Urothelium cell line (cell line): ENCODE results near the gene DPM1.
"Not testable (repeated sequence)": the region's sequence is repeated elsewhere in the genome, so short reads cannot be mapped to it uniquely, and the experiment has no call there.

Experiments
- DNase-seq: peaks from one replicate; pipeline ENCODE4 v3.0.0; 2011; ENCODE audit warnings: low spot score, mixed read lengths
- FAIRE-seq: peaks from 2 replicates; lab custom pipeline; 2011; peaks lifted over from hg19 to GRCh38; lab: Jason Lieb, UNC

Gene DPM1

GRCh38 chr20:50980851-50981713, 22.8 kb upstream of the DPM1 start:
- FAIRE-seq (peak; percentile 50), DNase-seq (peak; percentile 75)

DNA sequence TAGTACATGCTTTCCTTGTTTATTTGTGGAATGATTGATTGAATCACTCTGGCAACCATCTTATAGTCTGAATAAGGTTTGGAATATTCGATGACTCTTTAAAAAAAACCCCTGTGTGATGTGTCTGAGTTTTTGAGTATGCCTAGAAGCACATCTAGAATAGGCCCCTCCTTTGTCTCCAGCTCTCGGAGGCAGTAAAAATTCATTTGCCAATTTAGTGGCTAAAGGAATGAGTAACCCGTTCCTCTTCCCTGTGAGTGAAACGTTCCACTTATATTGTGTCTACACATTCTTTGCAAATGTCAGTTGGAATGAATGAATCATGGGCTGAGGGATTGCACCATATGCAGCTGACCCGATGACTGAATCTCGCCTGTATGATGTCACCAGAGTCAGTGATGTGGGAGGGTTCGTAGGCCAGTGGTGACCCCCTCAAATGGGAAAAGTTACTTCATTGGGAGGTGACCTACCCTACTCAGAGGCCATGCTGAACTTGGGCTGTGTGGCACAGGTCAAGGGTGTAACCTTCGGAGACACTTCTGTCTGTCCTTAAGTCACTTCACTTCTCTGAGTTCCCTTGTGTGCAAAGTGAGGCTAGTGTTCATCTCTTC, 21.8 kb upstream of the DPM1 start:
- DNase-seq, result peak; percentile 92
- FAIRE-seq, result peak; percentile 95

DNA sequence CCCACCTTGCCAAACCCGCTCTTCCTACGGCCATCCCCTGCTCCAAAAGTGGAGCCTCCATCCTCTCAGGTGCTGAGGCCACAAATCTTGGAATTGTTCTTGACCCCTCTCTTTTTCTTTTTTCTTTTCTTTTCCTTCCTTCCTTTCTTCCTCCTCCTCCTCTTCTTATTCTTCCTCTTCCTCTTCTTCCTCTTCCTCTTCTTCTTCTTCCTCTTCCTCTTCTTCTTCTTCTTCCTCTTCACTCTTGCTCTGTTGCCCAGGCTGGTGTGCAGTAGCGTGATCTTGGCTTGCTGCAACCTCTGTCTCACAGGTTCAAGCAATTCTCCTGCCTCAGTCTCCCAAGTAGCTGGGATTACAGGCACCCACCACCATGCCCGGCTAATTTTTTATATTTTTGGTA, 20.2 kb upstream of the DPM1 start:
- not testable (repeated sequence) for FAIRE-seq, DNase-seq

- no peak for DNase-seq
Measured at GRCh38 chr20:50977066-50978021, 19.0 kb upstream of the DPM1 start.

GRCh38 chr20:50975701-50976330, 17.5 kb upstream of the DPM1 start:
- FAIRE-seq (no peak), DNase-seq (no peak)

More at GRCh38 chr20:50977066-50978021, 19.0 kb upstream of the DPM1 start:
- no peak for FAIRE-seq

DNA sequence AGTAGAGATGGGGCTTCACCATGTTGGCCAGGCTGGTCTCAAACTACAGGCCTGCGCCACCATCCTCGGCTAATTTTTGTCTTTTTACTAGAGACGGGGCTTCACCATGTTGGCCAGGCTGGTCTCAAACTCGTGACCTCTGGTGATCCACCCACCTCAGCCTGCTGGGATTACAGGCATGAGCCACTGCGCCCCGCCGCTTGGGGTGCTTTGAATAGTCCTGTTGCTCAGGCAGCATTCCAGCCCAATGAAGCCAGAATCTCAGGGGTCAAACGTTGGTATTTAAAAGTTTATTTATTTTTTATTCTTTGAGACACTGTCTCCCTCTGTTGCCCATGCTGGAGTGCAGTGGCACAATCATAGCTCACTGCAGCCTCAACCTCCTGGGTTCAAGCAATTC, 11.6 kb upstream of the DPM1 start:
- DNase-seq, result no peak
- FAIRE-seq, result no peak

- DNase-seq (no peak), FAIRE-seq (peak; percentile 42)
Measured at GRCh38 chr20:50969435-50969834, 11.1 kb upstream of the DPM1 start.

DNA sequence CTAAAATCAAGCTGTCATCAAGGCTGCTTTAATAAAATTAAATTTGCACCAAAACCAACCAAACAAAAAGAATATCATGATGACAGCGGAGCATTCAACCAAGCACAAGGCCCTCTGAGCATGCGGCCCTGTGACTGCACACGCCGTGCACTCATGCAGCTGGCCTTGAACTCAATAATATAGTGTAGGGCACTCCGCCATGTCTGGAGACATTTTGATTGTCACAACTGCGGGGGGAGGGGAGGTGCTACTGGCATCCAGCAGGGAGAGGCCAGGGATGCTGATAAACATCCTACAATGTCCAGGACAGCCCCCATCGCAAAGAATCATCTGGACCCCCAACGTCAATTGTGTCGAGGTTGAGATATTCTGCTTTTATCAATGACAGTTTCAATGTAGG, 10.0 kb upstream of the DPM1 start:
- FAIRE-seq, result no peak

DNA sequence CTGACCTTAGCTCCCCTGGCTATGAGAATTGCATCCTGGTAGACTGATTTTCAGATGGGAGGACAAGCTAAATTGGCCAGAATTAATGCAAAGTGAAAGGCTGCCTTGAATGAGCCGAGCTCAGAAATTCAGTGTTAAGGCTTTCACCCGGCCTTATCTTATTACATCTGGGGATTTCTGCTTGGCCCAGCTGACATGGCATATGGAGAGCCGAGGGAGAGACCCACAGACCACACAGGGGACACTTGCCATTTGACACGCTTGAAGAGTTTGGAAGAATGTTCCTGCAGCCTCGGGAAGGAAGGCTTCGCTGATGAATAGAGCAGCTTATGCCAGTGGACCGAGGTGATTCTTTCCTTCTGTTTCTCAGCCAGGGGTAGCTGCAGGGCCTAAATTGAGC, 9.3 kb upstream of the DPM1 start:
- no peak for FAIRE-seq
- DNase-seq, result no peak

More for the DNA sequence above, 10.0 kb upstream of the DPM1 start:
- no peak for DNase-seq

GRCh38 chr20:50959543-50960126, 1.3 kb upstream of the DPM1 start:
- peak; percentile 40 for DNase-seq
- no peak for FAIRE-seq

- peak; percentile 87 for FAIRE-seq
- peak; percentile 92 for DNase-seq
Measured at GRCh38 chr20:50958615-50959542, 547 bp upstream of the DPM1 start, which contains the start of gene MOCS3. TSS of gene MOCS3 (plus strand) at chr20:50958818. CDS start at chr20:50958843, 25 bp downstream.

- FAIRE-seq, result no peak
- no peak for DNase-seq
Measured at GRCh38 chr20:50957276-50957675, 1.1 kb downstream of the DPM1 start.

- DNase-seq (no peak), FAIRE-seq (no peak)
Measured at GRCh38 chr20:50953821-50954220, 4.5 kb downstream of the DPM1 start.

- DNase-seq (no peak), FAIRE-seq (no peak)
Measured at GRCh38 chr20:50953196-50953595, 5.1 kb downstream of the DPM1 start.

- DNase-seq (no peak), FAIRE-seq (no peak)
Measured at GRCh38 chr20:50948132-50948785, 10.1 kb downstream of the DPM1 start.

- FAIRE-seq (no peak), DNase-seq (no peak)
Measured at GRCh38 chr20:50943069-50943468, 15.3 kb downstream of the DPM1 start.

DNA sequence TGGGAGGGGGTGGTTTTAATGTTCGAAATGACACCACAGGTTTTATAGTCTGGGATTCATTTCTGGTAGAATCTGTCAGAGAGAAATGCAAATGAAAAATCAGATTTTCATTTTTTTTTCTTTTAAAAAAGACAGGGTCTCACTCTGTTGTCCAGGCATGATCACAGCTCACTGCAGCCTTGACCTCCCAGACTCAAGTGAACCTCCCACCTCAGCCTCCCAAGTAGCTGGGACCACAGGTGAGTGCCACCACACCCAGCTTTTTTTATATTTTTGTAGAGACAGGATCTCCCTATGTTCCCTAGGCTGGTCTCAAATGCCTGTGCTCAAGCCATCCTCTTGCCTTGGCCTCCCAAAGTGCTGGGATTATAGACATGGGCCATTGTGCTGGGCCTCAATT, 24.7 kb downstream of the DPM1 start:
- FAIRE-seq (no peak), DNase-seq (no peak)

DNA sequence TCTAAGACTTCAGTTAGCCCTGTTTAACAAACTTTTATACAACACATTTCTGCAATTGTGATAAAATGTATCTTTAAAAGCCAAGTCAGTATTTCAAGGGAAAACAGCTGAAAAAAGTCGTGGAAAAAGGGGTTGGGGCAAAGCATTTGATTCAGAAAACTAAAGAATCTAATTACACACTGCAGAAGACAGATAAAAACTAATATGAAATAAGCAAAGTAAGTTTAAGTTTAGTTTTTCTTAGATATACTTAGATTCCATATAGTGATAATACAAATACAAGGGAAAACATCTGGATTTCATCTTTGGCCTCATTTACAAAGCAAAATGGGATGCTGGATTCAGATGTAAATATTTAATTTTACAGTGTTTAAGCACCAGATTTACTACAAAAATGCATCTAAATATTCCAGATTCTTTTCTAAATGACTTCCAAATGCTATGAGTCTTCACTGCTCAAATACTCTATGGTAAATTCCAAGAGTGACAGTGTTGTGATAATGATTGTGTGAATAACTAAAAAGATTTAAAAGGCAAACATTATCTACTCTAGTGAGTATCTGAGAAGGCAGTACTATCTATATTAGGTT, 25.5 kb downstream of the DPM1 start:
- DNase-seq (no peak), FAIRE-seq (no peak)
